Lung (tissue), 12 donors: ENCODE results near the gene SP8. TPM values are rescaled to one million over a fixed set of nuclear protein-coding genes. Genes with fewer than 3 reads are reported as not detected.
A peak's percentile ranks its signal among the peaks of the same experiment; 100 is the strongest.

Experiments used
- ATAC-seq: fragments of 200-7000 bp; cut with Tn5 transposase; one replicate; pipeline ENCODE4 v1.9.1; 2020; ENCODE audit warnings: moderate number of reproducible peaks; ENCODE audit not compliant: insufficient read depth, low FRiP score
- DNase-seq, 3 donors: peaks; one replicate each; pipeline ENCODE4 v3.0.0-alpha.2; 2013 to 2017
- H3K27ac ChIP-seq, 2 donors: one replicate each; pipeline ENCODE4 v1.5.1; 2013; ENCODE audit warnings: mild to moderate bottlenecking in 2 of 2, moderate library complexity in 2 of 2, control low read depth in 1 of 2, inconsistent platforms in 1 of 2, low read depth in 1 of 2, low read length in 1 of 2
- H3K27me3 ChIP-seq, 3 donors: one replicate each; pipeline ENCODE4 v1.5.1; 2013; ENCODE audit warnings: low read length in 2 of 3; ENCODE audit not compliant: control insufficient read depth in 3 of 3, insufficient read depth in 3 of 3
- H3K36me3 ChIP-seq, 4 donors: one replicate each; pipeline ENCODE4 v1.5.1; 2013; ENCODE audit warnings: low read length in 4 of 4, mild to moderate bottlenecking in 1 of 4, moderate library complexity in 1 of 4; ENCODE audit not compliant: control insufficient read depth in 4 of 4, insufficient read depth in 4 of 4
- H3K4me1 ChIP-seq, 5 donors: one replicate each; pipeline ENCODE4 v1.5.1; 2013; ENCODE audit warnings: low read length in 5 of 5, mild to moderate bottlenecking in 2 of 5, moderate library complexity in 1 of 5; ENCODE audit not compliant: control insufficient read depth in 5 of 5, insufficient read depth in 5 of 5
- H3K4me3 ChIP-seq: one replicate; pipeline ENCODE4 v1.5.1; 2013; ENCODE audit warnings: mild to moderate bottlenecking, control low read depth, moderate library complexity
- H3K9ac ChIP-seq, 2 donors: one replicate each; pipeline ENCODE4 v1.5.1; 2013; ENCODE audit warnings: low read length in 2 of 2, control low read depth in 1 of 2; ENCODE audit not compliant: insufficient read depth in 1 of 2
- H3K9me3 ChIP-seq, 4 donors: one replicate each; pipeline ENCODE4 v1.5.1; 2013; ENCODE audit warnings: low read length in 3 of 4, mild to moderate bottlenecking in 1 of 4, moderate library complexity in 1 of 4; ENCODE audit not compliant: control insufficient read depth in 4 of 4, insufficient read depth in 3 of 4
- WGBS, 2 donors: extraction: QIAGEN DNeasy Blood & Tissue Kit; methylation state at CpG; one replicate each; pipeline ENCODE4 v1.1.7; 2013; 5-methylcytosine and 5-hydroxymethylcytosine counted together
- polyA plus RNA-seq, 2 donors: library from polyadenylated mRNA; stranded (reverse); fragments of 200-250 nt; gene quantifications; one replicate each; pipeline ENCODE4 v1.2.1, GENCODE V29; 2013
- total RNA-seq, 2 donors: library from RNA; depleted of rRNA in 1 of 2; stranded (reverse); fragments of >200 nt in 1 of 2; gene quantifications; one replicate each; pipeline ENCODE4 v1.2.1, GENCODE V29; 2014 to 2021
- TF ChIP-seq, protein P1 (sequence below): IDR thresholded peaks from 2 replicates; pipeline ENCODE4 v1.5.1; 2012; ENCODE audit warnings: mild to moderate bottlenecking; ENCODE audit errors: control extremely low read depth, extremely low read depth
- donor health status: control.
- donor health status: control.
- donor health status: Bipolar disorder and iron deficiency.
- donor health status: healthy.
- donor health status: DM: yes; HTN: yes; CAD: no.

The SP8 gene
- total and polyA plus RNA-seq, 4 donors: not detected

- DNase-seq (peak in 1 of 3 donors; percentile 24), ATAC-seq (no peak)
- TF ChIP-seq, protein P1, sequence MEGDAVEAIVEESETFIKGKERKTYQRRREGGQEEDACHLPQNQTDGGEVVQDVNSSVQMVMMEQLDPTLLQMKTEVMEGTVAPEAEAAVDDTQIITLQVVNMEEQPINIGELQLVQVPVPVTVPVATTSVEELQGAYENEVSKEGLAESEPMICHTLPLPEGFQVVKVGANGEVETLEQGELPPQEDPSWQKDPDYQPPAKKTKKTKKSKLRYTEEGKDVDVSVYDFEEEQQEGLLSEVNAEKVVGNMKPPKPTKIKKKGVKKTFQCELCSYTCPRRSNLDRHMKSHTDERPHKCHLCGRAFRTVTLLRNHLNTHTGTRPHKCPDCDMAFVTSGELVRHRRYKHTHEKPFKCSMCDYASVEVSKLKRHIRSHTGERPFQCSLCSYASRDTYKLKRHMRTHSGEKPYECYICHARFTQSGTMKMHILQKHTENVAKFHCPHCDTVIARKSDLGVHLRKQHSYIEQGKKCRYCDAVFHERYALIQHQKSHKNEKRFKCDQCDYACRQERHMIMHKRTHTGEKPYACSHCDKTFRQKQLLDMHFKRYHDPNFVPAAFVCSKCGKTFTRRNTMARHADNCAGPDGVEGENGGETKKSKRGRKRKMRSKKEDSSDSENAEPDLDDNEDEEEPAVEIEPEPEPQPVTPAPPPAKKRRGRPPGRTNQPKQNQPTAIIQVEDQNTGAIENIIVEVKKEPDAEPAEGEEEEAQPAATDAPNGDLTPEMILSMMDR: no peak
- H3K9me3 ChIP-seq: peaks cover 0 to 2% (median 0%) of the 10 kb centered on the region in 4 donors
- no peaks in the 10 kb centered on the region for H3K36me3 ChIP-seq
- H3K9ac ChIP-seq: no peak overlapping the region
- H3K4me1 ChIP-seq: peaks cover 0 to 8% (median 0%) of the 10 kb centered on the region in 5 donors
- peaks cover 0 to 3% (median 0%) of the 10 kb centered on the region in 3 donors for H3K27me3 ChIP-seq
- H3K27ac ChIP-seq: no peak overlapping the region
- no peak overlapping the region for H3K4me3 ChIP-seq
These were observed 45.3 kb upstream of the SP8 start for GRCh38 chr7:20831956-20832355.

DNA sequence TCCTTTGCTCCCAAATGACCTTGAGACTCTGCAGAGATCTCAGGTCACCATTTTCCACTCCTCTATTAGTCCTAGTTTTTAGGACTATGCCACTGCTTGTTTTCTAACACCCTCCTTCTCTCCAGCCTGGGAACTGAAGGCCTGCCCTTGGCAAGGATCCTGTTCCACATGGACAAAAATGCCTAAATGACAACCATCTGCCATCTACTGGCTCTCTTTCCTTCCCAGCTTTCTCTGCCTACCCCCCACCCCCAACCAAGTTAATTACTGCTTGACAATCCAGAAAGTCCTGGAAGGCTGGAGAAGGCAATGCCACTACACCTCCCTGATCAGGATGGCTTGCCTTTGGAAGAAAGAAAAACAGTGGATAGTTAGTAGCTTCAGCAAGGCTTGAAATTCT is 44.8 kb upstream of the SP8 start:
- no peak overlapping the region for H3K27ac ChIP-seq
- peaks cover 0 to 3% (median 0%) of the 10 kb centered on the region in 3 donors for H3K27me3 ChIP-seq
- TF ChIP-seq, protein P1: no peak
- H3K9me3 ChIP-seq: peaks cover 0 to 2% (median 0%) of the 10 kb centered on the region in 4 donors
- no peak overlapping the region for H3K9ac ChIP-seq
- ATAC-seq (no peak), DNase-seq (peak; percentile 36 to 50 (median 40))
- H3K4me3 ChIP-seq: no peak overlapping the region
- H3K4me1 ChIP-seq: peaks cover 0 to 8% (median 0%) of the 10 kb centered on the region in 5 donors
- no peaks in the 10 kb centered on the region for H3K36me3 ChIP-seq

- Histone ChIP-seq H3K4me1 (peaks cover 0 to 8% (median 0%) of the 10 kb centered on the region in 5 donors), H3K9me3 (peaks cover 0 to 2% (median 0%) of the 10 kb centered on the region in 4 donors), H3K27me3 (peaks cover 0 to 3% (median 0%) of the 10 kb centered on the region in 3 donors), H3K9ac (no peak overlapping the region), H3K36me3 (no peaks in the 10 kb centered on the region), H3K27ac (no peak overlapping the region), H3K4me3 (no peak overlapping the region)
- TF ChIP-seq, protein P1: no peak
- WGBS, 2 donors: 74 to 86% methylated on average over 3 of the region's 3 CpGs
- DNase-seq: no peak
- ATAC-seq: no peak
These were observed 42.3 kb upstream of the SP8 start for GRCh38 chr7:20828947-20829346.

GRCh38 chr7:20827172-20827571 is 40.5 kb upstream of the SP8 start:
- TF ChIP-seq, protein P1: no peak
- Histone ChIP-seq H3K4me1 (peaks cover 0 to 8% (median 0%) of the 10 kb centered on the region in 5 donors), H3K27ac (no peak overlapping the region), H3K9ac (no peak overlapping the region), H3K4me3 (no peak overlapping the region), H3K27me3 (peaks cover 0 to 3% (median 0%) of the 10 kb centered on the region in 3 donors), H3K9me3 (peaks cover 0 to 2% (median 0%) of the 10 kb centered on the region in 4 donors), H3K36me3 (no peaks in the 10 kb centered on the region)
- WGBS, 2 donors: 84 to 90% methylated on average over 9 of the region's 9 CpGs
- no peak for ATAC-seq
- no peak for DNase-seq
